NCI-H460 (cell line): Measurements from ENCODE around the gene TGM6. TPM values are rescaled to one million over a fixed set of nuclear protein-coding genes. Genes with fewer than 3 reads are reported as not detected.

ENCODE experiments used
- DNase-seq: peaks from one replicate; pipeline ENCODE4 v3.0.0-alpha.2; 2016; ENCODE audit warnings: low read depth; ENCODE audit errors: extremely low read depth
- total RNA-seq: library from RNA; depleted of rRNA; stranded (reverse); fragments of >200 nt; shearing (Covaris generic); gene quantifications from 2 replicates; pipeline ENCODE4 v1.2.3, GENCODE V29; 2014

TGM6 gene
- total RNA-seq, 1 experiment from 2014 or later: not detected

- no peak for DNase-seq
Observed at GRCh38 chr20:2449386-2449785, 68.7 kb downstream of the TGM6 start.

- DNase-seq: no peak
Observed at GRCh38 chr20:2451422-2451821, 70.7 kb downstream of the TGM6 start.

GRCh38 chr20:2451939-2452732 lies 71.4 kb downstream of the TGM6 start:
- DNase-seq: peak; percentile 85

- DNase-seq: no peak
Observed at GRCh38 chr20:2453792-2454191, 73.1 kb downstream of the TGM6 start.

- DNase-seq: no peak
Observed at GRCh38 chr20:2455771-2456497, 75.2 kb downstream of the TGM6 start.

- no peak for DNase-seq
Observed at GRCh38 chr20:2458919-2459499, 78.3 kb downstream of the TGM6 start.

GRCh38 chr20:2459981-2460751 lies 79.5 kb downstream of the TGM6 start:
- no peak for DNase-seq

GRCh38 chr20:2460752-2461424 lies 80.2 kb downstream of the TGM6 start:
- no peak for DNase-seq

- no peak for DNase-seq
Observed at GRCh38 chr20:2462484-2462883, 81.8 kb downstream of the TGM6 start.

GRCh38 chr20:2463616-2464365 lies 83.1 kb downstream of the TGM6 start:
- DNase-seq: no peak

GRCh38 chr20:2465100-2465499 lies 84.4 kb downstream of the TGM6 start:
- no peak for DNase-seq

- DNase-seq: no peak
Observed at GRCh38 chr20:2467412-2467811, 86.7 kb downstream of the TGM6 start.

- DNase-seq: no peak
Observed at GRCh38 chr20:2468581-2469407, 88.1 kb downstream of the TGM6 start.

GRCh38 chr20:2469991-2470422 lies 89.3 kb downstream of the TGM6 start:
- DNase-seq: no peak

GRCh38 chr20:2470423-2471193 lies 89.9 kb downstream of the TGM6 start, which contains the start of gene SNRPB:
TSS of gene SNRPB (minus strand) at chr20:2470789. CDS start at chr20:2470690, 99 bp downstream.
- DNase-seq: peak; percentile 98

GRCh38 chr20:2473516-2473915 lies 92.8 kb downstream of the TGM6 start:
- DNase-seq: no peak

GRCh38 chr20:2475850-2476741 lies 95.4 kb downstream of the TGM6 start:
- no peak for DNase-seq
